Cardiac fibroblast (primary cell): Measurements from ENCODE around the gene FBXW5.

ENCODE experiments used
- DNase-seq, 2 donors: peaks; one replicate each; pipeline versions ENCODE4 v3.0.0 to v3.0.0-alpha.2; 2010; ENCODE audit warnings: low read depth in 2 of 2
- H3K4me3 ChIP-seq, 2 donors: replicated peaks in 1 of 2; 1 replicate in 1 of 2; 2 replicates in 1 of 2; pipeline ENCODE4 v1.5.1; 2011; ENCODE audit warnings: low read depth in 2 of 2, low read length in 2 of 2, mild to moderate bottlenecking in 2 of 2, moderate library complexity in 1 of 2
- TF ChIP-seq, protein P1 (sequence below): IDR thresholded peaks from one replicate; pipeline ENCODE4 v1.5.1; 2011; ENCODE audit warnings: low read depth, mild to moderate bottlenecking, low read length, inconsistent platforms

FBXW5 gene

DNA sequence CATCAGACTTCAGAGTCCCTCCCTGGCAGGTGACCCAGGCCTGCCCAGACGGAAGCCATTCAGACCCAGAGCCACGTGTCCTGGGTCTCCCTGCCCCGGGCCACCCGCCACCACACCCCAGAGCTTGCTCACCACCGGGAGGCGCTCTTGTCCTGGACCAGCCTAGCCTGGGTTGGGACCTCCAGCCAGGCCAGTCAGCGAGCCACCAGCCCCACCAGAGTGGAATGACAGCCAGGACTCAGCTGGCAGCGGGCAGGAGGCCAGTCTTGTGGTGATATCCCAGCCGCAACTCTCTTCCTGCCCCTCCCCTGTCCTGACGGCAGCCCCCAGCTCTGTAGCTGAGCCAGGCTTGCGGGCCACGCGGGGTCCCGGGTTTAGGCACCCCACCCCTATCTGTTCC, 31.1 kb upstream of the FBXW5 start:
- TF ChIP-seq, protein P1, sequence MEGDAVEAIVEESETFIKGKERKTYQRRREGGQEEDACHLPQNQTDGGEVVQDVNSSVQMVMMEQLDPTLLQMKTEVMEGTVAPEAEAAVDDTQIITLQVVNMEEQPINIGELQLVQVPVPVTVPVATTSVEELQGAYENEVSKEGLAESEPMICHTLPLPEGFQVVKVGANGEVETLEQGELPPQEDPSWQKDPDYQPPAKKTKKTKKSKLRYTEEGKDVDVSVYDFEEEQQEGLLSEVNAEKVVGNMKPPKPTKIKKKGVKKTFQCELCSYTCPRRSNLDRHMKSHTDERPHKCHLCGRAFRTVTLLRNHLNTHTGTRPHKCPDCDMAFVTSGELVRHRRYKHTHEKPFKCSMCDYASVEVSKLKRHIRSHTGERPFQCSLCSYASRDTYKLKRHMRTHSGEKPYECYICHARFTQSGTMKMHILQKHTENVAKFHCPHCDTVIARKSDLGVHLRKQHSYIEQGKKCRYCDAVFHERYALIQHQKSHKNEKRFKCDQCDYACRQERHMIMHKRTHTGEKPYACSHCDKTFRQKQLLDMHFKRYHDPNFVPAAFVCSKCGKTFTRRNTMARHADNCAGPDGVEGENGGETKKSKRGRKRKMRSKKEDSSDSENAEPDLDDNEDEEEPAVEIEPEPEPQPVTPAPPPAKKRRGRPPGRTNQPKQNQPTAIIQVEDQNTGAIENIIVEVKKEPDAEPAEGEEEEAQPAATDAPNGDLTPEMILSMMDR, result peak; percentile 2
- no peak for DNase-seq

DNA sequence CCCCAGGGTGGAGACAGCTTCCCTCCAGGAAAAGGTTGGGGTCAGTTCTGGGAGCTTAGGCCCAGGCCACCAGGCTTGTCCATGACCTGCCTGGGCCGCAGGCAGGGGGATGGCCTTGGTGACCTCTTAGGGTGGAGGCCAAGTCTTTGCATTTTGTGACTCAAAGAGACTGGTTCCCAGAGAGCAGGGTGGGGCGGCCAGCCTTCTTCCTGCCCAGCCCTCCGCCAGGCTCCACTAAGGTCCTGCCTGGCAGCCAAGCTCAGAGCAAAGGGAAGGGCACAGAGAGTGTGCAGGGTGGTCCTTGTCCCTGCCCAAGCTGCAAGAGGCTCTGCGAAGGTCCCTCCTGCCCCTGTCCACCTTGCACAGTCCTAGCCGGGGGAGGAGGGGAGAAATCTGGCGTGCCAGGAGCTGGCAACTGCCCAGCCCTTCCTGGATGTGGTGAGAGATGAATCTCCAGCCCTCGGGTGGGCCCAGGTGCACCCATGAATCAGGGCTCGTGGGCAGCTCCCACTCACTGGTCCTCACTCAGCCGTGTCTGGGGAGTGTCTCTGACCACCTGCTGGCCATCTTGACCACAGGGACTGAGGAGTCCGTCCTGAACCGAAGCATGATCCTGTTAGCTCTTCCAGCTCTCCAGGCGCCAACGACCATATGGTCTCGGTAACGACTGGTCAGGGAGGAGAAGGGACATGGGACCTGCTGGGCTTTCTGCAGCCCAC, 30.4 kb upstream of the FBXW5 start:
- no peak for DNase-seq
- H3K4me3 ChIP-seq, result no peak overlapping the region
- TF ChIP-seq, protein P1, result no peak

More for the DNA sequence above, 31.1 kb upstream of the FBXW5 start:
- no peak overlapping the region for H3K4me3 ChIP-seq

DNA sequence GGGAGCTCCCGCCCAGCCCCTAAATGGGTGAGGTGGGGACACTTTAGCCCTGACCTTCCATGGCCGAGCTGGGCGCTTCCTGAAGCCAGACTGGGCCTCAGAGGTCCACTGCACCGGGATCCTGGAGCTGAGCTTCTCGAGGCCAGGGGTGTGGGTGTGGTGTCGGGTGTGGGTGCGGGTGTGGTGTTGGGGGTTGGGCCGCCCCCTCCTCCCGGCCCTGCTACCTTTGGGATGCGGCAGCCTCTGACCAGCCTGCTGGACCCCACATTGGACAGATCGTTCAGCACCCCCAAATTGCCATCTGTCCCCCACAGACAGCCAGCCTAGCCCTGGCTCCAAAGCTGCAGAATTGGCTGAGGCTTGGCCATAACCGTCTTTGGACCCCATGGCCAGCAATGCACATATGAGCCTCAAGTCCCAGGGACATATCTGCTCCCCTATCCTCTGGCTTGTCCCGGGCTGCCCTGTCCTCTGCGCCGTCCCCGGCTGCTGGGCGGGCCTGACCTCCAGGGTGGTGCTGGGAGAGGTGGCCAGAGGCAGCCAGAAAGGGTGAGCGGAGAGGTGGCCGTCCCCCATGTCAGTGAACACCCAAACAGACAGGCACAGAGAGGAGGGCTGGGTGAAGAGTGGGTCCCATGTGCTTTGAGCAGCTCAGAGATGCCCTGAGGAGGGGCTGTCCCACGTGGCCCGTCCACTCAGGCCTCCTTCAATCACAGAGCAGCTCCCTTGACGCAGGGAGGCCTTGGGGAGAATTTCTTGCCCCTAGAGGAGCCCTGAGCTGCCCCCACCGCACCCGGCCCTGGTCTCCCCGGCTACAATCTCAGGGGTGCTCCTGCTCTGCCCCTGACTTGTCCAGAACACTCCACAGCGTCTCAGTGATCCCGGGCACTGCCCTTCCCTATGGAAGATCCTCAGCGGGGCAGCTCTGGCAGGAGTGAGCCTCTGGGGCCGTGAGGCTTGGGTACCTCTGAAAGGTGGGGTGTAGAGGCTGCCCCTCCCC, 29.4 kb upstream of the FBXW5 start:
- no peak overlapping the region for H3K4me3 ChIP-seq
- TF ChIP-seq, protein P1, result no peak
- no peak for DNase-seq

DNA sequence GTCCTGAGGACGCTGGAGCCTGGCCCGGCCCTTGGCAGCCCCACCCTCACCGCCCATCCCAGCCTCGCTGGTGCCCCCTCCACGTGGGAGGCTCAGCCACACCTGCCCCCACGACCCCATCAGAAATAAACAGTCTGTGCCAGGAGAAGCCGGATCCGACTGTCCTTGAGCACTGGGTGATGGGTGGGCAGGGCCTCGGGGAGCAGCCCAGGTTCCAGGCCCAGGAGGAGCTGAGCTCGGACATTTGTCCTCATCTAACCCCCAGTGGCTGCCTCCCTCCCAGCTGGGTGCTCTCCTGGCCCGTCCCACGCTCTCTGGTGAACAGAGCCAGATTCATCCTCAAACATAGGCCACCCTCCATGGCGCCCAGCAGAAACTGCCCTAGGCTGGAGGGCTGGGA, 28.2 kb upstream of the FBXW5 start:
- no peak overlapping the region for H3K4me3 ChIP-seq
- TF ChIP-seq, protein P1, result no peak

DNA sequence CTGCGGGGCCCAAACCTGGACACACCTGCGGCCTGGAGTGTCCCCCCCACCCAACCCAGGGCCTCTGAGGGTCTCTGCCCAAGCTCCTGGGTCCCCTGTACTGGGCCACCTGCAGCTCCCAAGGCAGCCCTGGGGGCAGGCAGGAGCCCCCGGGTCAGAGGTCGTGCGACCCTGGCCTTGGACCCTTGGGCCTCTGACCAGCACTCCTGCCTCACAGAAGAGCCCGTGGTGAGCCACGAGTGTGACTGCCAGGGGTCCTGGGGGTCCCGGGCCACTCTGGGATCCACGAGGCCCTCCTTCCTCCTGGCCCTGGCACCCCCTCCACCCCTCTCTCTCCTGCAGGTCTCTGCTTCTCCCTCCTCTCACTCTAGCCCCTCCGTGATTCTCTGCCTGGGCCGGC, 27.8 kb upstream of the FBXW5 start:
- TF ChIP-seq, protein P1, result no peak
- H3K4me3 ChIP-seq, result no peak overlapping the region
- no peak for DNase-seq

More for the DNA sequence above, 28.2 kb upstream of the FBXW5 start:
- no peak for DNase-seq

DNA sequence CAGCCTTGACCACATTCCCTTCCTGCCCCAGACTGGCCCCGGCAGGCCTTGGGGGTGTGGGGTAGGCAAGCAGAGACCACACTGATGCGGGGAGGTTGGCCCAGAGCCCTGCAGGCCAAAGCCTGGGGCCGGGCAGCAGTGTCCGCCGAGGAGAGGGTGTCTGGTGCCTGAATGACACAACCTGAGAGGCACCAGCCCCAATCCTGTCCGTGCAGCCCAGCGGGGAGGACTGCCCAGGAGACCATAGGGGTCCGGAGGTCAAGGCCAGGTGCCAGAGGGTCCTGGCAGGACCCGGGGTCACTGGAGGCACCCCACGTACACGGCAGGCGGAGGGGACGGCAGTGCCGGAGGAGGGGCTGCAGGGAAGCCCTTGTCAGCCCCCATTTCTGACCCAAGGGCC, 27.2 kb upstream of the FBXW5 start:
- TF ChIP-seq, protein P1, result no peak
- DNase-seq, result no peak
- no peak overlapping the region for H3K4me3 ChIP-seq
